Stimulated activated effector memory CD8-positive, alpha-beta T cell treated with anti-CD3 and anti-CD28 coated beads, Interleukin-12 subunit alpha, Interleukin-12 subunit beta, amount 100 ng/mL, for 72 hours (primary cell): ENCODE data around the gene RNF8.
"Not testable (repeated sequence)": the region's sequence is repeated elsewhere in the genome, so short reads cannot be mapped to it uniquely, and the experiment has no call there.

Source experiments
- ATAC-seq: fragments of 150-1000 bp; cut with Tn5 transposase; 2 replicates; pipeline ENCODE4 v1.10.0; 2021
- DNase-seq, 2 donors: peaks; one replicate each; pipeline ENCODE4 v3.0.0; 2021 to 2022; ENCODE audit warnings: low spot score in 2 of 2
- H3K27ac Mint-ChIP-seq: one replicate; pipeline ENCODE4 v1.8.0; 2022; ENCODE audit warnings: mild to moderate bottlenecking, mixed read lengths
- H3K36me3 Mint-ChIP-seq: one replicate; pipeline ENCODE4 v1.8.0; 2022; ENCODE audit warnings: mild to moderate bottlenecking, mixed read lengths
- H3K4me1 Mint-ChIP-seq: one replicate; pipeline ENCODE4 v1.8.0; 2022; ENCODE audit warnings: mixed read lengths
- H3K4me3 Mint-ChIP-seq: one replicate; pipeline ENCODE4 v1.8.0; 2022; ENCODE audit warnings: mild to moderate bottlenecking, mixed read lengths
- H3K9me3 Mint-ChIP-seq: one replicate; pipeline ENCODE4 v1.8.0; 2022; ENCODE audit warnings: mixed read lengths

The RNF8 gene

GRCh38 chr6:37392821-37393220, 39.0 kb downstream of the RNF8 start:
- H3K4me3 Mint-ChIP-seq = no peak overlapping the region
- no peaks in the 10 kb centered on the region for H3K4me1 Mint-ChIP-seq
- DNase-seq (no peak), ATAC-seq (no peak)
- H3K9me3 Mint-ChIP-seq = no peaks in the 10 kb centered on the region
- no peaks in the 10 kb centered on the region for H3K36me3 Mint-ChIP-seq
- H3K27ac Mint-ChIP-seq = no peak overlapping the region

GRCh38 chr6:37393381-37393929, 39.7 kb downstream of the RNF8 start:
- no peaks in the 10 kb centered on the region for H3K36me3 Mint-ChIP-seq
- ATAC-seq = no peak
- H3K9me3 Mint-ChIP-seq = no peaks in the 10 kb centered on the region
- DNase-seq = no peak
- H3K4me3 Mint-ChIP-seq = no peak overlapping the region
- no peaks in the 10 kb centered on the region for H3K4me1 Mint-ChIP-seq
- H3K27ac Mint-ChIP-seq = no peak overlapping the region

GRCh38 chr6:37396571-37397180, 42.9 kb downstream of the RNF8 start:
- H3K4me1 Mint-ChIP-seq = no peaks in the 10 kb centered on the region
- no peak overlapping the region for H3K27ac Mint-ChIP-seq
- ATAC-seq (no peak), DNase-seq (no peak)
- no peaks in the 10 kb centered on the region for H3K36me3 Mint-ChIP-seq
- H3K4me3 Mint-ChIP-seq = no peak overlapping the region
- no peaks in the 10 kb centered on the region for H3K9me3 Mint-ChIP-seq

- Mint-ChIP-seq H3K27ac (no peak overlapping the region), H3K36me3 (no peaks in the 10 kb centered on the region), H3K4me3 (no peak overlapping the region)
Observed at GRCh38 chr6:37399131-37399530, 45.3 kb downstream of the RNF8 start.

DNA sequence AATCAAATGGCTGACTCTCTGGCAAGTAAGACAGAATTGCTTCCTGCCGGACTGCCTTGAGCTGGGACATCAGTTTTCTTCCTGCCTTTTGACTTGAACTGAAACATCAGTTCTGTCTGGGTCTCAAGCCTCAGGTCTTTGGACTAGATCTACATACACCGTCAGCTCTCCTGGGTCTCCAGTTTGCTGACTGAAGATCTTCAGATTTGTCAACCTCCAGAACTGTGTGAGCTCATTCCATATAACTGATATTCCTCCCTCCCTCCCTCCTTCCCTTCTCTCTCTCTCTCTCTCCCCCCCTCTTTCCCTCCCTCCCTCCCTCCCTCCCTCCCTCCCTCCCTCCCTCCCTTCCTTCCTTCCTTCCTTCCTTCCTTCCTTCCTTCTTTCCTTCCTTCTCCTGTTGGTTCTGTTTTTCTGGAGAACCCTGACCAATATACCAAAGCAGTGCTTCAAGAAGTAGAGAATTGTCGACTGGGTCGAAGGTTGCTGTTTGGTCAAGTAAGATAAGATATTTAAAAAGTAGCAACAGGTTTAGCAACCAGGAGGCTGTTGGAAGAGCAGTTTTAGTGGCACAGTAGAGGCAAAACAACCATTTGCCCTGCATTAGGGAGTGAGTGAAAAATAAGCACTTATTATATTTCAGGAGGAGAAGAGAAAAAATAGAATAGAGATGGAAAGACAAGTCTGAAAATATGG, 46.2 kb downstream of the RNF8 start:
- Mint-ChIP-seq H3K36me3 (no peaks in the 10 kb centered on the region), H3K4me3 (no peak overlapping the region), H3K4me1 (no peaks in the 10 kb centered on the region), H3K9me3 (no peaks in the 10 kb centered on the region), H3K27ac (no peak overlapping the region)
- ATAC-seq (no peak), DNase-seq (no peak)

More at GRCh38 chr6:37399131-37399530, 45.3 kb downstream of the RNF8 start:
- ATAC-seq (no peak), DNase-seq (no peak)
- Mint-ChIP-seq H3K9me3 (no peaks in the 10 kb centered on the region), H3K4me1 (no peaks in the 10 kb centered on the region)

- H3K4me3 Mint-ChIP-seq, H3K36me3 Mint-ChIP-seq, ATAC-seq, H3K4me1 Mint-ChIP-seq, H3K27ac Mint-ChIP-seq, DNase-seq, H3K9me3 Mint-ChIP-seq: not testable (repeated sequence)
Observed at GRCh38 chr6:37401658-37402057, 47.9 kb downstream of the RNF8 start.

DNA sequence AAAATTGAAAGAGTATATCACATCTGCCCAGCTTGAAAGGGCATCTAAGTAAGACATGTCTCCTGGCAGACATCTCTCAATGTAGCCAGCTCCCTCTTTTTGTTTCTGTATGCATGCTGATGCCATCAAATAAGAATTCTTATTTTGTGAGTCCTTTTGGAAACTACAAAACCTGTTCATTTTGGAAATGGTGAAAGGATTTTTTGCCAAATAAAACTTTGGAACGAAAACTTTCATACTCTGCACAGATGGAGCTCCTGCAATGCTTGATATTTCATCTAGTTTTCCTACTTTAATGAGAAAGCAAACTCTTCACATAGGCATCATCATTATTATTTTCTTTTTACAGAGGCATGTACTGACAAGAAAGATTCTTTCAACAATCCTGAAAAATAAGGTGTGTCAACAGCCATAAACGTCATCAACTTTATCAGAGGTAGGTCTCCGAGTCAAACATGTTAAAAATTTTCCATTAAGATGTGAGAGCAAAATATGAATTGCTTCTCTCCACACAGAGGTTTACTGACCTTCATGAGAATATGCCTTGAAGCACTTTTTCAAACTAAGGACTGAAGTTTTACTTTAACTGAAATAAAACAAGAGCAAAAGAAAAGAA, 53.1 kb downstream of the RNF8 start:
- H3K4me3 Mint-ChIP-seq = no peak overlapping the region
- no peak overlapping the region for H3K27ac Mint-ChIP-seq
- no peaks in the 10 kb centered on the region for H3K36me3 Mint-ChIP-seq
- H3K9me3 Mint-ChIP-seq = no peaks in the 10 kb centered on the region
- H3K4me1 Mint-ChIP-seq = no peaks in the 10 kb centered on the region
- no peak for DNase-seq
- ATAC-seq = no peak

DNA sequence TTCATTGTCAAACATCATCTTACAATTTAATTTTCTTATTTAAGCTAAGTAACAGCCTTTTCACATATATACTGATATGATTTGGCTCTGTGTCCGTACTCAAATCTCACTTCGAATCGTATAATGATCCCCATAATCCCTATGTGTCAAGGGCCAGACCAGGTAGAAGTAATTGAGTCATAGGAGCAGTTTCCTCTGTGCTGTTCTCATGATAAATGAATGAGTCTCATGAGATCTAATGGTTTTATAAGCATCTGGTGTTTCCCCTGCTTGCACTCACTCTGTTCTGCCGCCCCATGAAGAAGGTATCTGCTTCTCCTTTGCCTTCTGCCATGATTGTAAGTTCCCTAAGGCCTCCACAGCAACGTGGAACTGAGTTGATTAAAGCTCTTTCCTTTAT, 54.2 kb downstream of the RNF8 start:
- no peak for DNase-seq
- Mint-ChIP-seq H3K36me3 (no peaks in the 10 kb centered on the region), H3K4me1 (no peaks in the 10 kb centered on the region), H3K27ac (no peak overlapping the region), H3K9me3 (no peaks in the 10 kb centered on the region), H3K4me3 (no peak overlapping the region)
- ATAC-seq = no peak

DNA sequence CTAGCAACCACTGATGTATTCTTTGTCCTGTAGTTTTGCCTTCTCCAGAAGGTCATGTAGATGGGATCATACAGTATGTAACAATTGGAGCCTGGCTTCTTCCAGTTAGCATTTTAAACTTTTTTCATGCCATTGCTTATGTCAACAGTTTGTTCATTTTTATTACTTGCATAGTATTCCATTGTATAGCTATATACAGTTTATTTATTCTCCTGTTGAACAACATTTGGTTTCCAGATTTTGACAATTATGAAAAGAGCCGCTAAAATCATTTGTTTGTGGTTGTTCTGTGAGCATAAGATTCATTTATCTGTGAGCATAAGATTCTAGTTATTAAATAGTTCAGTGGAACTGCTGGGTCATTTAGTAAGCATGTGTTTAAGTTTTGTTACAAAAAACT, 55.7 kb downstream of the RNF8 start:
- Mint-ChIP-seq H3K9me3 (no peaks in the 10 kb centered on the region), H3K36me3 (no peaks in the 10 kb centered on the region), H3K4me1 (no peaks in the 10 kb centered on the region), H3K27ac (no peak overlapping the region), H3K4me3 (no peak overlapping the region)
- DNase-seq (no peak), ATAC-seq (no peak)

GRCh38 chr6:37417393-37417792, 63.6 kb downstream of the RNF8 start:
- H3K27ac Mint-ChIP-seq = no peak overlapping the region
- DNase-seq (no peak), ATAC-seq (no peak)
- H3K4me1 Mint-ChIP-seq = no peaks in the 10 kb centered on the region
- no peaks in the 10 kb centered on the region for H3K36me3 Mint-ChIP-seq
- H3K4me3 Mint-ChIP-seq = no peak overlapping the region
- H3K9me3 Mint-ChIP-seq = no peaks in the 10 kb centered on the region

DNA sequence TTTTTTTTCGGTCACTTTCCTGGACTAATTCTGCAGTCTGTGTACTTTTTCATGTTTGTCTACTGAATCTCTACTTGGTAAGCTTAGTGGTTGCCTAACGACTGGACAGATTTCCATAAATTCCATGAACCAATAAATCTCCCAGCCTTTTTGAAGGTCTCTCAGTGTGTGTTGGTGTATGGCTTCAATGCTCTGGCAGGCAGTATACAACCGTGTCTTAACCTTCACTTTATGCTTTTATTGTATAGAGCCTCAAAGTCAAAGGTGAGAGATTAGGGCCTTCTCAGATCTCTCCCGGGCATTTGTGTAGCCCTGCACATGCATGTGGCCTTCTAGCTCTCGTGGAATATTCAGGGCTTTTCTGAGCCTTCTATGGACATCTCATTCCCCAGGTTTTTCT, 64.9 kb downstream of the RNF8 start:
- H3K27ac Mint-ChIP-seq = no peak overlapping the region
- no peaks in the 10 kb centered on the region for H3K4me1 Mint-ChIP-seq
- H3K36me3 Mint-ChIP-seq = no peaks in the 10 kb centered on the region
- H3K9me3 Mint-ChIP-seq = no peaks in the 10 kb centered on the region
- ATAC-seq (no peak), DNase-seq (no peak)
- H3K4me3 Mint-ChIP-seq = no peak overlapping the region

DNA sequence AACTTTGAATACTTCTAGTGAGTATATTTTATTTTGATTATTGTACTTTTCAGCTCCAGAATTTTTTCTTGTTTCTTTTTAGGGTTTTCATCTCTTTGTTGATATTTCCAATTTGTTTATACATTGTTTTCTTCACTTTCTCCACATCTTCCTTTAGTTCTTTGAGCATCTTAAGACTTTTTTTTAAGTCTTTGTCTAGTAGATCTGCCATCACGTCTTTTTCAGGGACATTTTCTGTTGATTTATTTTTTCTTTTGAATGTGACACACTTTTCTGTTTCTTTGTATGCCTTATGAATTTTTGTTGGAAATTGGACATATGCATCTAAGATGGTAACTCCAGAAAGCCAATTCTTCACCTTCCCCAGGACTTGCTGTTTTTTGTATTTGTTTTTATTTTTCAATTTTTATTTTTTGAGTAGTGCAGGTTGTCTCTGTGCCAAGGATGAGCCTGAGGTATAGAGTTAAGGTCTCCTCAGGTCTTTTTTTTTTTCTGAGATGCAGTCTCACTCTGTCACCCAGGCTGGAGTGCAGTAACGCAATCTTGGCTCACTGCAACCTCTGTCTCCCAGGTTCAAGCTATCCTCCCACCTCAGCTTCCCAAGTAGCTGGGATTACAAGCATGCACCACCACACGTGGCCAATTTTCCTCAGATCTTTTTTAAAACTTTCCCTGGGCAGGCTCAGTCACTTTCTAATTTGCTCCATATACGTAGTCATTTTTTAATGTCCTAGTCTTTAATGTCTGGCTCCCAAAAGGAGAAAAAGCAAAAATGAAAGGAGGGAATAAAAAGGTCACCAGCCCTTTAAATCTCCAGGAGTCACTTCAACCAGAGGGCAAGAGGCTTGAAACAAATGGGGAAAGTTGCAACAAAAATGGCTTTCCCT, 72.5 kb downstream of the RNF8 start:
- no peak overlapping the region for H3K4me3 Mint-ChIP-seq
- no peaks in the 10 kb centered on the region for H3K36me3 Mint-ChIP-seq
- H3K4me1 Mint-ChIP-seq = no peaks in the 10 kb centered on the region
- DNase-seq (no peak), ATAC-seq (no peak)
- no peak overlapping the region for H3K27ac Mint-ChIP-seq
- no peaks in the 10 kb centered on the region for H3K9me3 Mint-ChIP-seq

DNA sequence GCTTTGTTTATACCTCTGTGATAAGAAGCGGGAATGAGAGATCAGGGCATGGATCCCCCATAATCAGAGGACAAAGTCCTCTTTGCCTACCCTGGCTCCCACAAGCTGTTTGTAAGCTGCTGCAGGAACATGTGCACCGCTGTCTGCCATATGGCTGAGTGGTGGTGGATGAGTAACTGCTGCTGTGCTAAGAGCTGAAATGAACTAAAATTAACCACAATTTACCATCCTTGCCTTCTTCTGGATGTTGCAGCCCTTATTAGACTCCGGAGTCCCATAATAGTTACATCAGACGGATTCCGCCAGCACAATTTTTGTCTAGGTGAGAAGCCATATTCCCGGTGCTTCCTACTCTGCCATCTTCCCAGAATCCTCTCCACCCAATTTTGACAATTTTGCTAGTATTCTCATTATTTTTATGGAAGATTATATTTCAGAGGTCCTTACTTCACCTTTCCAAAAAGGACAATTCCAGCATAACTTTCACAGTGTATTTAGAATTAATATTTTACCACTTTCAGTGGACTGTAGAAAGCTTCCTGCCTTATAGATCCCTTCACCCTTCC, 73.2 kb downstream of the RNF8 start:
- Mint-ChIP-seq H3K36me3 (no peaks in the 10 kb centered on the region), H3K4me1 (peaks cover 1% of the 10 kb centered on the region), H3K27ac (no peak overlapping the region), H3K9me3 (no peaks in the 10 kb centered on the region), H3K4me3 (no peak overlapping the region)
- DNase-seq (no peak), ATAC-seq (no peak)

- Mint-ChIP-seq H3K27ac (no peak overlapping the region), H3K4me3 (no peak overlapping the region), H3K9me3 (no peaks in the 10 kb centered on the region), H3K4me1 (peaks cover 12% of the 10 kb centered on the region), H3K36me3 (peaks cover 21% of the 10 kb centered on the region)
- ATAC-seq = no peak
- DNase-seq = no peak
Observed at GRCh38 chr6:37429352-37429750, 75.6 kb downstream of the RNF8 start.

GRCh38 chr6:37432590-37432915, 78.8 kb downstream of the RNF8 start:
- ATAC-seq (no peak), DNase-seq (no peak)
- Mint-ChIP-seq H3K9me3 (no peaks in the 10 kb centered on the region), H3K4me1 (peaks cover 30% of the 10 kb centered on the region), H3K4me3 (peak overlapping the region; percentile 92), H3K36me3 (peaks cover 43% of the 10 kb centered on the region), H3K27ac (peak overlapping the region; percentile 97)
